GM12878 (cell line): Measurements from ENCODE around the gene PTPRB. TPM values are rescaled to one million over a fixed set of nuclear protein-coding genes. Genes with fewer than 3 reads are reported as not detected.

Source experiments
- ATAC-seq: fragments of 200-7000 bp; cut with Tn5 transposase; 3 replicates; pipeline ENCODE4 v1.9.1; 2020; ENCODE audit warnings: mild to moderate bottlenecking, moderate library complexity
- BruUV-seq: library from RNA; stranded (reverse); fragments of 400-500 nt; replicated peaks from 2 replicates; lab custom pipeline; 2021; lab: Mats Ljungman, UMichigan
- CTCF ChIA-PET: fragments of 300-600 bp; sonication (Branson Sonifier 250); formaldehyde crosslinking; extraction: SDS; loops from one replicate; lab custom pipeline; 2021; ENCODE audit warnings: inconsistent platforms; lab: Yijun Ruan, JAX
- POLR2A ChIA-PET: fragments of 350-600 bp; formaldehyde crosslinking; extraction: SDS; loops from one replicate; lab custom pipeline; 2021; ENCODE audit warnings: inconsistent platforms; lab: Charles Lee
- RAD21 ChIA-PET: fragments of 300-600 bp; sonication (Branson Sonifier 250); formaldehyde crosslinking; loops from one replicate; lab custom pipeline; 2023; ENCODE audit warnings: antibody characterized with exemption; ENCODE audit not compliant: unreplicated experiment; lab: Charles Lee
- SMC1A ChIA-PET: fragments of 300-600 bp; sonication (Branson Sonifier 250); formaldehyde crosslinking; loops from one replicate; lab custom pipeline; 2023; ENCODE audit not compliant: unreplicated experiment, uncharacterized antibody; lab: Charles Lee
- DNase-seq: peaks from one replicate; pipeline ENCODE4 v3.0.0-alpha.2; 2011; ENCODE audit warnings: low read depth, low spot score
- FAIRE-seq: peaks from 3 replicates; lab custom pipeline; 2011; peaks lifted over from hg19 to GRCh38; lab: Jason Lieb, UNC
- H2AFZ ChIP-seq: 2 replicates; pipeline ENCODE4 v1.6.0; 2011; ENCODE audit warnings: low read depth, low read length, control low read depth; ENCODE audit not compliant: control insufficient read depth
- H3K27ac ChIP-seq: 2 replicates; pipeline ENCODE4 v1.5.1; 2011; ENCODE audit warnings: control low read depth; ENCODE audit not compliant: control insufficient read depth, insufficient read depth
- H3K27me3 ChIP-seq, 2 experiments: replicated peaks in 1 of 2; 2 replicates each; pipeline versions ENCODE4 v1.6.0 to v1.6.1; 2011; ENCODE audit warnings: low read length in 1 of 2; ENCODE audit not compliant: control insufficient read depth in 2 of 2, insufficient read depth in 2 of 2
- H3K36me3 ChIP-seq, 2 experiments: 2 replicates each; pipeline ENCODE4 v1.5.1; 2011; ENCODE audit warnings: low read length in 1 of 2; ENCODE audit not compliant: control insufficient read depth in 2 of 2, insufficient read depth in 2 of 2
- H3K4me1 ChIP-seq: 2 replicates; pipeline ENCODE4 v1.6.1; 2011; ENCODE audit warnings: mild to moderate bottlenecking, low read length, moderate library complexity, mixed read lengths; ENCODE audit not compliant: control insufficient read depth, insufficient read depth
- H3K4me2 ChIP-seq: 2 replicates; pipeline ENCODE4 v1.6.0; 2011; ENCODE audit warnings: control low read depth; ENCODE audit not compliant: control insufficient read depth, insufficient read depth
- H3K4me3 ChIP-seq: fragments of 200-600 bp; sonication (generic); 2 replicates; pipeline ENCODE4 v1.5.1; 2016
- H3K79me2 ChIP-seq: 2 replicates; pipeline ENCODE4 v1.6.0; 2011; ENCODE audit warnings: low read length; ENCODE audit not compliant: control insufficient read depth, insufficient read depth
- H3K9ac ChIP-seq: 2 replicates; pipeline ENCODE4 v1.8.0; 2011; ENCODE audit warnings: low read length, control low read depth, mixed read lengths; ENCODE audit not compliant: control insufficient read depth, insufficient read depth
- H3K9me3 ChIP-seq: replicated peaks from 3 replicates; pipeline ENCODE4 v1.5.1; 2011; ENCODE audit warnings: mild to moderate bottlenecking, low read length; ENCODE audit not compliant: control insufficient read depth, insufficient read depth
- H4K20me1 ChIP-seq: 2 replicates; pipeline ENCODE4 v1.6.0; 2011; ENCODE audit not compliant: control insufficient read depth, insufficient read depth
- BACH1 ChIP-seq: fragments of 450-650 bp; IDR thresholded peaks from 2 replicates; pipeline ENCODE4 v1.6.1; 2017; ENCODE audit warnings: mild to moderate bottlenecking, borderline replicate concordance
- BMI1 ChIP-seq: fragments of 450-650 bp; IDR thresholded peaks from 2 replicates; pipeline ENCODE4 v1.6.1; 2016; ENCODE audit warnings: mild to moderate bottlenecking, moderate library complexity, borderline replicate concordance
- IRF3 ChIP-seq: fragments of 450-650 bp; IDR thresholded peaks from 2 replicates; pipeline ENCODE4 v1.6.1; 2014; ENCODE audit warnings: mild to moderate bottlenecking
- MEF2A ChIP-seq: IDR thresholded peaks from 2 replicates; pipeline ENCODE4 v1.6.1; 2011; ENCODE audit warnings: low read depth, mild to moderate bottlenecking, low read length, moderate library complexity; ENCODE audit not compliant: insufficient read depth
- NRF1 ChIP-seq: conservative IDR thresholded peaks from 2 replicates; pipeline ENCODE4 v1.6.1; 2011; ENCODE audit warnings: mild to moderate bottlenecking, low read depth, low read length, improper control_type of control experiment
- RB1 ChIP-seq: fragments of 450-650 bp; formaldehyde crosslinking; IDR thresholded peaks from 2 replicates; pipeline ENCODE4 v1.6.1; 2017; ENCODE audit warnings: mild to moderate bottlenecking, borderline replicate concordance
- SIX5 ChIP-seq: IDR thresholded peaks from 2 replicates; pipeline ENCODE4 v1.6.1; 2011; ENCODE audit warnings: mild to moderate bottlenecking, low read depth, low read length, moderate library complexity; ENCODE audit not compliant: severe bottlenecking
- SP1 ChIP-seq: IDR thresholded peaks from one replicate; pipeline ENCODE4 v1.6.1; 2011; ENCODE audit warnings: low read depth, low read length
- SUPT20H ChIP-seq: IDR thresholded peaks from 2 replicates; pipeline ENCODE4 v1.6.1; 2011; ENCODE audit warnings: low read depth, mild to moderate bottlenecking, low read length, moderate library complexity, borderline replicate concordance; ENCODE audit not compliant: control insufficient read depth
- TAF1 ChIP-seq: IDR thresholded peaks from 2 replicates; pipeline ENCODE4 v1.6.1; 2011; ENCODE audit warnings: mild to moderate bottlenecking, low read depth, low read length, borderline replicate concordance
- YY1 ChIP-seq: IDR thresholded peaks from 2 replicates; pipeline ENCODE4 v1.6.1; 2011; ENCODE audit warnings: low read depth, mild to moderate bottlenecking, low read length
- ZBED1 ChIP-seq: IDR thresholded peaks from 2 replicates; pipeline ENCODE4 v1.6.1; 2016; ENCODE audit warnings: borderline replicate concordance
- WGBS: methylation state at CpG from one replicate; pipeline ENCODE4 v1.1.6; 2016; ENCODE audit warnings: low lambda C conversion rate; ENCODE audit not compliant: insufficient replicate concordance, insufficient coverage; ENCODE audit errors: missing lambda C conversion rate; 5-methylcytosine and 5-hydroxymethylcytosine counted together
- in situ Hi-C: fragments of 300-500 bp; cut with MboI; formaldehyde crosslinking; loops from 9 replicates; pipeline ENCODE4 v1.14.3; 2018; ENCODE audit warnings: mixed read lengths
- intact Hi-C: fragments of 100-400 bp; cut with micrococcal nuclease; formaldehyde crosslinking; loops from one replicate; pipeline ENCODE4 v1.14.2; 2022; ENCODE audit not compliant: unreplicated experiment
- polyA plus RNA-seq, 11 experiments: library from polyadenylated mRNA; depleted of rRNA in 4 of 11; unstranded in 6 of 11; stranded (reverse) in 5 of 11; fragments of >200 nt; fragmentation: Nextera tagmentation in 4 of 11; fragmentation: Illumina TruSeq in 1 of 11; extraction: Ambion mirVana in 4 of 11; extraction: Trizol in 1 of 11; gene quantifications; 1 replicate in 1 of 11; 2 replicates in 10 of 11; pipeline versions ENCODE4 v1.2.1 to v1.2.3, GENCODE V29; 2011 to 2016; ENCODE audit warnings: inconsistent platforms in 2 of 11, missing spikeins in 2 of 11, low read depth in 1 of 11
- total RNA-seq, 4 experiments: library from RNA; depleted of rRNA in 3 of 4; stranded (reverse); fragments of >200 nt in 3 of 4; fragmentation: Illumina TruSeq in 1 of 4; extraction: Trizol in 1 of 4; gene quantifications; 2 replicates each; pipeline versions ENCODE4 v1.2.1 to v1.2.3, GENCODE V29; 2013 to 2021

PTPRB gene
- total and polyA plus RNA-seq, 10 of the 15 experiments (the other 5 are each of a cell fraction or from before 2014, with no cell fraction given), result 0.03 to 0.35 (median 0.05) TPM

- Histone ChIP-seq H3K4me3 (no peak overlapping the region), H3K4me1 (no peaks in the 10 kb centered on the region), H3K4me2 (no peak overlapping the region), H3K27me3 (no peaks in the 10 kb centered on the region), H3K9ac (no peak overlapping the region), H3K79me2 (no peaks in the 10 kb centered on the region), H4K20me1 (no peaks in the 10 kb centered on the region), H2AFZ (no peak overlapping the region), H3K36me3 (no peaks in the 10 kb centered on the region), H3K9me3 (no peaks in the 10 kb centered on the region), H3K27ac (no peak overlapping the region)
- in situ Hi-C loops (loop anchor here (5.0 kb wide), 1 partner anchor 135 kb away; no protein-coding TSS in a partner anchor), intact Hi-C loops (no loop called here)
- DNase-seq (no peak), FAIRE-seq (no peak), ATAC-seq (no peak)
- whole genome bisulfite sequencing, result 34% methylated on average over 2 of the region's 2 CpGs
- ChIA-PET POLR2A (no interaction called here), CTCF (no interaction called here), SMC1A (interaction anchor here (1.3 kb wide), 1 partner anchor 10 kb away, joined by 4 read pairs; no protein-coding TSS in a partner anchor), RAD21 (no interaction called here)
- TF ChIP-seq YY1 (no peak), RB1 (no peak), SP1 (no peak), TAF1 (no peak), BACH1 (no peak), MEF2A (no peak), SIX5 (no peak), ZBED1 (no peak), SUPT20H (no peak), IRF3 (no peak), BMI1 (no peak), NRF1 (no peak)
- BruUV-seq, result no TSS peak
Measured at GRCh38 chr12:70592664-70593063, 44.6 kb downstream of the PTPRB start.
